ENCODE results near the gene NOL12.
A peak's percentile ranks its signal among the peaks of the same experiment; 100 is the strongest.

NOL12 gene

DNA sequence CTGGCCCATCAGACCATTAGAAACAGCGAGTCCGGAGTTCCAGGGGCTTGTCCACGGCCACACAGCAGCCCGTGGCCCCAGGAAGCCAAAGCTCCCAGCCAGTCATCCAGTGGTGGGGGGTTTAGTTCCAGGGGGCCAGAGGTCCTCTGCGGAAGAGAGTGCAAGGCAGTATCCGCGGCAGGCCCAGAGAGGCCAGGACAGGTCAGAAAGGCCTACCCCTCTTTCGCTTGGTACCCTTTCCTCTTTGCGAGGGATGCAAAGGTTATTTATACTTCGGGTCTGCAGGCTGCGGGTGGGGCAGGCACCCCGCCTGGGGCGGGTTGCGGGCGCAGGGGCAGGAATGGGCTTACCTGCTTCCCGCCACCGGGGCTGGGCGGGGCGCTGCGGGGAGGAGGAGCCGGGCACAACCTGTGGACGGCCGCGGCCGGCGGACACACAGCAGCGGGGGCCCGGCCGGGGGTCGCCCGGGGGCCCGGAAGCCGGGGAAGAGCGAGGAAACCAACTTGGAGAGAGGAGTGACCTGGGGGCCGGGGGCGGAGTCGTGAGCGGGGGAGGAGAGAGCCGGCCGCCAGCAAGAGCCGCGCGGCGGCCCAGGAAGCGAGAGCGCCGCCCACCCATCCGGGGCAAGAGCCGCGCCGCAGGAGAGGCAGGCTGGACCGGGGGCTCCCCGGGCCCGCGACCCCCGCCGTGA is 46.9 kb upstream of the NOL12 start, which contains the start of gene SH3BP1:
Gene SH3BP1 (plus strand): TSS at position 600 of the 691 bp plus-strand sequence. CDS start 119 bp downstream, outside the sequence.
- Histone ChIP-seq H3K9me3 (ENCODE audit: insufficient read depth, low read length, severe bottlenecking) (no peaks in the 10 kb centered on the region), H3K79me2 (ENCODE audit: insufficient read depth, low read length) (no peaks in the 10 kb centered on the region), H3K4me1 (ENCODE audit: insufficient read depth, low read length) (peaks cover 54% of the 10 kb centered on the region), H3K27ac (ENCODE audit: low read length) (peak within 1 kb of the TSS; percentile 67), H3K4me3 (ENCODE audit: low read depth in 1 of 2, low read length in 2 of 2) (peak within 1 kb of the TSS; percentile 23 to 72; a peak in 3 of 4 replicates), H3K4me2 (ENCODE audit: insufficient read depth, low read length) (peak within 1 kb of the TSS; percentile 98), H3K9ac (ENCODE audit: low read depth, low read length) (peak within 1 kb of the TSS; percentile 60), H3K27me3 (ENCODE audit: insufficient read depth, low read length, poor library complexity) (peaks cover 3% of the 10 kb centered on the region), H2AFZ (ENCODE audit: low read depth, low read length) (peak within 1 kb of the TSS; percentile 55), H4K20me1 (ENCODE audit: insufficient read depth, low read length) (no peaks in the 10 kb centered on the region; the same call in 1 of the 2 replicates), H3K36me3 (ENCODE audit: insufficient read depth, low read length) (peaks cover 3% of the 10 kb centered on the region; the same call in 1 of the 2 replicates)
- TF ChIP-seq, protein P1, sequence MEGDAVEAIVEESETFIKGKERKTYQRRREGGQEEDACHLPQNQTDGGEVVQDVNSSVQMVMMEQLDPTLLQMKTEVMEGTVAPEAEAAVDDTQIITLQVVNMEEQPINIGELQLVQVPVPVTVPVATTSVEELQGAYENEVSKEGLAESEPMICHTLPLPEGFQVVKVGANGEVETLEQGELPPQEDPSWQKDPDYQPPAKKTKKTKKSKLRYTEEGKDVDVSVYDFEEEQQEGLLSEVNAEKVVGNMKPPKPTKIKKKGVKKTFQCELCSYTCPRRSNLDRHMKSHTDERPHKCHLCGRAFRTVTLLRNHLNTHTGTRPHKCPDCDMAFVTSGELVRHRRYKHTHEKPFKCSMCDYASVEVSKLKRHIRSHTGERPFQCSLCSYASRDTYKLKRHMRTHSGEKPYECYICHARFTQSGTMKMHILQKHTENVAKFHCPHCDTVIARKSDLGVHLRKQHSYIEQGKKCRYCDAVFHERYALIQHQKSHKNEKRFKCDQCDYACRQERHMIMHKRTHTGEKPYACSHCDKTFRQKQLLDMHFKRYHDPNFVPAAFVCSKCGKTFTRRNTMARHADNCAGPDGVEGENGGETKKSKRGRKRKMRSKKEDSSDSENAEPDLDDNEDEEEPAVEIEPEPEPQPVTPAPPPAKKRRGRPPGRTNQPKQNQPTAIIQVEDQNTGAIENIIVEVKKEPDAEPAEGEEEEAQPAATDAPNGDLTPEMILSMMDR (IDR thresholded peaks at IDR 0.05; ENCODE audit: borderline replicate concordance, extremely low read depth, low read length, poor library complexity, severe bottlenecking), result no peak
- TF ChIP-seq EZH2 (IDR thresholded peaks at IDR 0.05; ENCODE audit: borderline replicate concordance, low read depth, low read length, severe bottlenecking), result no peak
- DNase-seq (peak; percentile 68), ATAC-seq (ENCODE audit: insufficient read depth, low read depth) (peak; percentile 54)

DNA sequence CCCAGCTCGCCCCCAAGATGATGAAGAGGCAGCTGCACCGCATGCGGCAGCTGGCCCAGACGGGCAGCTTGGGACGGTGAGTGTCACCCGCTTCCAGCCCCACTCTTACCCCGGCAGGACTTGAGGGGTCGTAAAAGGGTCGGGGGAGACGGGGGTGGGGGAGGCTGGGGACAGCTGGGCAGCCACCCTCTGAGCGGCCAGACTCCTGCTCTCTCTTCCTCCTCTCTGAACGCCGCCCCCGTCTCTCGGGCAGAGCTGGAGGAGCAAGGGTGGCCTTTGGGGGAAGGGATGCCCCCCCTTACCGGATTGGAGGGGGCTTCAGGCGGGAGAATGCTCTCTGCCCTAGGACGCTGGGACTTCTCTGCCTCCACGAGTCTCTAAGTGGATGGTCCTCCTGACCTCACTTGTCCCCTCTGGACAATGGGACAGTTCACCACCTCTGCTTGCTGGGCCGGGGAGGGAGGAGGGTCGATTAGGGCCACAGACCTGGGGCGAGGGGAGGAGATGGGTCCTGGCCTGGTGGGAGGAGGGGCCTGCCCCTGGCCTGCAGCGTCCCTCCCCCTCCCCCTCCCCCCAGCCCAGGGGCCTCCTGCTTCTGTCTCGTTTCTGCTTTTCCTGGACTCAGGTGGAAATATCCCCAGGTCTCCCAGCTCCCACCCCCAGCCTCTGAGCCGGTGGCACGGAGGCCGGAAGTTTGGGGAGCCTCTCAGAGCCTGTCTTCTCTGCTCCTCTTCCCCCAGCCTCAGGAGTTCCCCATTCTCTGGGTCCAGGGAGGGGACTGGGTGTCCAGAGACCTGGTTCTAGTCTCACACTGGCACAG is 46.2 kb upstream of the NOL12 start:
- H4K20me1 ChIP-seq (ENCODE audit: insufficient read depth, low read length), result no peaks in the 10 kb centered on the region; the same call in 1 of the 2 replicates
- peaks cover 3% of the 10 kb centered on the region; the same call in 1 of the 2 replicates for H3K36me3 ChIP-seq (ENCODE audit: insufficient read depth, low read length)
- TF ChIP-seq, protein P1 (IDR thresholded peaks at IDR 0.05; ENCODE audit: borderline replicate concordance, extremely low read depth, low read length, poor library complexity, severe bottlenecking), result no peak
- H3K4me1 ChIP-seq (ENCODE audit: insufficient read depth, low read length), result peaks cover 54% of the 10 kb centered on the region
- H3K27me3 ChIP-seq (ENCODE audit: insufficient read depth, low read length, poor library complexity), result peaks cover 3% of the 10 kb centered on the region
- no peaks in the 10 kb centered on the region for H3K9me3 ChIP-seq (ENCODE audit: insufficient read depth, low read length, severe bottlenecking)
- H3K4me2 ChIP-seq (ENCODE audit: insufficient read depth, low read length), result peak overlapping the region; percentile 98
- H3K9ac ChIP-seq (ENCODE audit: low read depth, low read length), result peak overlapping the region; percentile 60
- peak overlapping the region; percentile 23 to 72; a peak in 3 of 4 replicates for H3K4me3 ChIP-seq (ENCODE audit: low read depth in 1 of 2, low read length in 2 of 2)
- peak overlapping the region; percentile 55 for H2AFZ ChIP-seq (ENCODE audit: low read depth, low read length)
- peak; percentile 33 for DNase-seq
- H3K79me2 ChIP-seq (ENCODE audit: insufficient read depth, low read length), result no peaks in the 10 kb centered on the region
- peak; percentile 1; the same call in 1 of the 3 replicates for ATAC-seq (ENCODE audit: insufficient read depth, low read depth)
- peak overlapping the region; percentile 67 for H3K27ac ChIP-seq (ENCODE audit: low read length)

DNA sequence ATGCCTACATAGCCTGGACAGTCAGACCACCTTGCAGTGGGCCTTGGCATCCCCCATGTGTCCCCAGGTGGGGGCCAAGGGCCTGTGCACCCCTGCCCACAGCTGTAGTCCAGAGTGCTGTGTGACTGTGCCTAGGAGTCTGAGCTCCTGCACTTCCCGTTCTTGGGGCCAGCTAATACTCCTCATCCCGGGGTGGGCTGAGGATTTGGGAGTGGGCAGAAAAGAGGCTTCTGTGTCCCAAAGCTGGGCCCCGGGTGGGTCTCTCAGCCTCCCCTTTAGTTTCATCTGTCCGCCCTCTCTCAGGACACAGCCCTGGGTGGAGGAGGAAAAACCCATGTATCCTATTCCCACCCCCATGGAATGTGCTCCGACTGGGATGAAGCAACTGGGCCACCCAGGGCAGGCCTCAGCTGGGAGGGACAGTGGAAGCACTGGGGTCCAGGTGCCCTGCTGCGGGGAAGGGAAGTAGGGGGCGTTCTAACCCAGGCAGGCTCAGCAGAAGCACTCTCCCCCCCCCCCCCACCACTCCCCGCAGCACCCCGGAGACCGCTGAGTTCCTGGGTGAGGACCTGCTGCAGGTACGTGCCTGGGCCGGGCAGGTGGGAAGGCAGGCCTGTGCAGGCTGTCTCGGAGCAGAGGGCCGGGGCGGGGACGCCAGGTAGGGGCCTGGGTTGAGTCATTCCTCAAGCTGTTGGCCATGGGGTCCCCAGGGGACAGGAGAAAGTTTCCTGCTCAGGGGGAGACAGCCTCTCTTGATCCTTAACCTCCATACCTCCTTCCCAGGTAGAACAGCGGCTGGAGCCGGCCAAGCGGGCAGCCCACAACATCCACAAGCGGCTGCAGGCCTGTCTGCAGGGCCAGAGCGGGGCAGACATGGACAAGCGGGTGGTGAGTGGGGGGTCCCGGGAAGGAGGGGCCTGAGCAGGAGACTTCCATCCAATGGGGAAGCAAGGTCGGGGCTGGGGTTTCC is 45.3 kb upstream of the NOL12 start:
- Histone ChIP-seq H3K27ac (ENCODE audit: low read length) (peak overlapping the region; percentile 67; the same call in 1 of the 2 replicates), H3K4me3 (ENCODE audit: low read depth in 1 of 2, low read length in 2 of 2) (peak overlapping the region in 1 of 2 experiments; percentile 72; a peak in 2 of 4 replicates), H3K9ac (ENCODE audit: low read depth, low read length) (peak overlapping the region; percentile 60)

More for the DNA sequence above, 45.3 kb upstream of the NOL12 start:
- Histone ChIP-seq H4K20me1 (ENCODE audit: insufficient read depth, low read length) (no peaks in the 10 kb centered on the region), H3K27me3 (ENCODE audit: insufficient read depth, low read length, poor library complexity) (peaks cover 3% of the 10 kb centered on the region), H3K9me3 (ENCODE audit: insufficient read depth, low read length, severe bottlenecking) (no peaks in the 10 kb centered on the region), H3K4me2 (ENCODE audit: insufficient read depth, low read length) (peak overlapping the region; percentile 98), H3K4me1 (ENCODE audit: insufficient read depth, low read length) (peaks cover 52% of the 10 kb centered on the region), H2AFZ (ENCODE audit: low read depth, low read length) (no peak overlapping the region), H3K79me2 (ENCODE audit: insufficient read depth, low read length) (no peaks in the 10 kb centered on the region), H3K36me3 (ENCODE audit: insufficient read depth, low read length) (peaks cover 3% of the 10 kb centered on the region; the same call in 1 of the 2 replicates)
- TF ChIP-seq, protein P1 (IDR thresholded peaks at IDR 0.05; ENCODE audit: borderline replicate concordance, extremely low read depth, low read length, poor library complexity, severe bottlenecking), result no peak
- TF ChIP-seq EZH2 (IDR thresholded peaks at IDR 0.05; ENCODE audit: borderline replicate concordance, low read depth, low read length, severe bottlenecking), result no peak
- DNase-seq (no peak), ATAC-seq (ENCODE audit: insufficient read depth, low read depth) (no peak)

Measured in DND-41 (cell line).